Ureter (tissue), 1 donor: ENCODE data around the gene POGK. TPM values are rescaled to one million over a fixed set of nuclear protein-coding genes. Genes with fewer than 3 reads are reported as not detected.
"Not testable (repeated sequence)": the region's sequence is repeated elsewhere in the genome, so short reads cannot be mapped to it uniquely, and the experiment has no call there.

Experiments
- DNase-seq: peaks from one replicate; pipeline ENCODE4 v3.0.0-alpha.2; 2020; ENCODE audit warnings: low spot score
- total RNA-seq: library from RNA; stranded (reverse); gene quantifications from one replicate; pipeline ENCODE4 v1.2.4, GENCODE V29; 2023
- donor health status: DM: yes; HTN: yes; CAD: no.

Gene POGK, protein sequence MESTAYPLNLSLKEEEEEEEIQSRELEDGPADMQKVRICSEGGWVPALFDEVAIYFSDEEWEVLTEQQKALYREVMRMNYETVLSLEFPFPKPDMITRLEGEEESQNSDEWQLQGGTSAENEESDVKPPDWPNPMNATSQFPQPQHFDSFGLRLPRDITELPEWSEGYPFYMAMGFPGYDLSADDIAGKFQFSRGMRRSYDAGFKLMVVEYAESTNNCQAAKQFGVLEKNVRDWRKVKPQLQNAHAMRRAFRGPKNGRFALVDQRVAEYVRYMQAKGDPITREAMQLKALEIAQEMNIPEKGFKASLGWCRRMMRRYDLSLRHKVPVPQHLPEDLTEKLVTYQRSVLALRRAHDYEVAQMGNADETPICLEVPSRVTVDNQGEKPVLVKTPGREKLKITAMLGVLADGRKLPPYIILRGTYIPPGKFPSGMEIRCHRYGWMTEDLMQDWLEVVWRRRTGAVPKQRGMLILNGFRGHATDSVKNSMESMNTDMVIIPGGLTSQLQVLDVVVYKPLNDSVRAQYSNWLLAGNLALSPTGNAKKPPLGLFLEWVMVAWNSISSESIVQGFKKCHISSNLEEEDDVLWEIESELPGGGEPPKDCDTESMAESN
- 70.0 TPM for total RNA-seq

- peak; percentile 94 for DNase-seq
These were observed at the start of gene POGK for GRCh38 chr1:166838766-166839599. POGK (plus strand) TSS chr1:166839475; CDS start chr1:166840957, 1,482 bp downstream.

DNA sequence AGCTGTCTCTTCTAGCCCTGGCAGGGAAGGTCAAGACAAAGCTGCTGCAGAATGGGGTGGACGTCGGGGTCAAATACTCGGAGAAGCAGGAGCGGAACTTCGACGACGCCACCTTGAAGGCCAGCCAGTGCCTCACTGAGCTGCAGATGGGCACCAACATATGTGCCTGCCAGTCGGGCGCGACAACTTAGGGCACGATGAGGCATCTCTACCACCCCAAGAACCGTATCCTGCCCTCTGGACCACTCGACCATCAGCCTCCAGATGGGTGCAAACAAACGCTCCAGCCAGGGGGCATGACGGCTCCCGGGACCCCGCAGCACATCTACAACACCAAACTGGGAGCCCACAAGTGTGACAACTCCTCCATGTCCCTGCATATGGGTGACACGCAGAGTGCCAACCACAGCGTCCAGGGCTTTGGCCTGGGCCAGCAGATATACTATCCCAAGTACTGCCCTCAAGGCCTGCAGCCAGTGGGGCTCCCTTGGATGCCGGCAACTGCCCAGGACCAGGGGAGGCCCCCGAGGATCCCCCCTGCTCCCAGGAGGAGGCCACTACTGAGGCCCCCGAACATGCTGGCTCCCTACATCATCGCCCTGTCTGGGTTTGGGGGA, 42.5 kb upstream of the POGK start:
- no peak for DNase-seq

DNA sequence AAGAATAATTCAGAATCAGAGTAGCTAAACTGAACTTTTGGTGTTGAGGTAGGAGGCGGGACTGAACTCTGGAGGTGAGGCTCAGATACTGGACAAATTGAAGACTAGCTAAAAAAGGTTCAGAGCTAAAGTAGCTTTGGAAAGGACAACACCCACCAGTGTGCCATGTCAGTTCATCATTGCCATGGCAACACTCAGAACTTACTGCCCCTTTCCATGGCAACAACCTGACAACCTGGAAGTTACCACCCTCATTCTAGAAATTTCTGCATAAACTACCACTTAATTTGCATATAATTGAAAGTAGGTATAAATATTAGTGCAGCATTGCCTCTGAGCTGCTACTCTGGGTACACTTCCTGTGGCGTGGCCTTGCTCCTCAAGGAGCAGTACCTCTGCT, 30.3 kb upstream of the POGK start:
- DNase-seq = no peak

- DNase-seq = no peak
These were observed 27.6 kb upstream of the POGK start for GRCh38 chr1:166811691-166812090.

GRCh38 chr1:166813508-166814223, 25.6 kb upstream of the POGK start:
- no peak for DNase-seq

- DNase-seq = no peak
These were observed 24.7 kb upstream of the POGK start for GRCh38 chr1:166814611-166815010.

DNA sequence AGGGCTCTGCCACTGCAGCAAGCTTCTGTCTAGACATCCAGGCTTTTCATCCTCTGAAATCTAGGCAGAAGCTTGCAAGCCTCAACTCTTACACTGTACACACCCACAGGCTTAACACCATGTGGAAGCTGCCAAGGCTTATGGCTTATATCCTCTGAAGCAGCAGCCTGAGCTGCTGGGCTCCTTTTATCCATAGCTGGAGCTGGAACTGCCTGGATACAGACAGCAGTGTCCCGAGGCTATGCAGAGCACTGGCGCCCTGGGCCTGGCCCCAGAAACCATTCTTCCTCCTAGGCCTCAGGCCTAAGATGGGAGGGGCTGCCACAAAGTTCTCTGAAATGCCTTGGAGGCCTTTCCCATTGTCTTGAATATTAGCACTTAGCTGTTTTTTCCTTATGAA, 19.3 kb upstream of the POGK start:
- no peak for DNase-seq

DNA sequence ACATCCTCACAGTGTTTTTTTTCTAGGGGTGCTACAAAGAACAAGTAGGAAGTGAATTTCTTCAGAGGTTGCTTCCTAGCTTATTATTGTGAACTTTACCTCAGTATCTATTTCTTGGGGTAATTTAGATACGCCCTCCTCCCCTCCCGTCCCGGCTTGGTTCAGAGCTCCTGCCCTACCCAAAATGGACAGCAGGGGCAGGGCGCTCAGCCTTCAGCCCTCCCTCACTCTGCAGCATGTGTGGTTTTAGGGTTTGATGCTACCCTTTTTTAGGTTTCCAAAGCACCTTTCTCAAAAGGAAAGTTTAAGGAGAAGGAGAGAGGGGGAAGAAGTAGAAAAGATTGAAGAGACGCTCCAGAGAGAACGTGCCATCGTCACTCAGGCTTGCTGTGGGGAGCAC, 16.9 kb upstream of the POGK start:
- no peak for DNase-seq

GRCh38 chr1:166827426-166827825, 11.8 kb upstream of the POGK start:
- no peak for DNase-seq

- DNase-seq = not testable (repeated sequence)
These were observed 9.5 kb upstream of the POGK start for GRCh38 chr1:166829762-166830161.

- DNase-seq = no peak
These were observed 2.5 kb upstream of the POGK start for GRCh38 chr1:166836733-166837132.

GRCh38 chr1:166839600-166840308, 479 bp downstream of the POGK start:
- DNase-seq = peak; percentile 62

- DNase-seq = no peak
These were observed 1.3 kb downstream of the POGK start for GRCh38 chr1:166840309-166841274.

DNA sequence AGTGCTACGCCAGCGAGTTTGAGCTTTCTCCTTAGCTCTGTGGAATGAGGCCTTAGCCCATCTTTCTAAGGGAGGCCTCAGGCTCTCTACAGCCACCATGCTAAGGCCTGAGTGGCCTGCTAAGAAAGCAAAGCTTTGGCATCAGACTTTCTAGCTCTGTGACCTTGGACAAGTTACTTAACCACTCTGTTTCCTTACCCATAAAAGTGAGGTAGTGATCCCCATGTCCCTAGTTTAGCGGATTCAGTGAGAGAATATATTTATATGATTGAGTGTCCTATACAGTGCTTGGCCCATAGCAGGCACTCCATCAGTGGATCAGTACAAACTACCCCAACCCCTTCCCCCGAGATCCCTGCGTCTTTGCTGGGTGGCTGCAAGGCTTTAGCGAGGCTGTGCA, 4.0 kb downstream of the POGK start:
- no peak for DNase-seq

DNA sequence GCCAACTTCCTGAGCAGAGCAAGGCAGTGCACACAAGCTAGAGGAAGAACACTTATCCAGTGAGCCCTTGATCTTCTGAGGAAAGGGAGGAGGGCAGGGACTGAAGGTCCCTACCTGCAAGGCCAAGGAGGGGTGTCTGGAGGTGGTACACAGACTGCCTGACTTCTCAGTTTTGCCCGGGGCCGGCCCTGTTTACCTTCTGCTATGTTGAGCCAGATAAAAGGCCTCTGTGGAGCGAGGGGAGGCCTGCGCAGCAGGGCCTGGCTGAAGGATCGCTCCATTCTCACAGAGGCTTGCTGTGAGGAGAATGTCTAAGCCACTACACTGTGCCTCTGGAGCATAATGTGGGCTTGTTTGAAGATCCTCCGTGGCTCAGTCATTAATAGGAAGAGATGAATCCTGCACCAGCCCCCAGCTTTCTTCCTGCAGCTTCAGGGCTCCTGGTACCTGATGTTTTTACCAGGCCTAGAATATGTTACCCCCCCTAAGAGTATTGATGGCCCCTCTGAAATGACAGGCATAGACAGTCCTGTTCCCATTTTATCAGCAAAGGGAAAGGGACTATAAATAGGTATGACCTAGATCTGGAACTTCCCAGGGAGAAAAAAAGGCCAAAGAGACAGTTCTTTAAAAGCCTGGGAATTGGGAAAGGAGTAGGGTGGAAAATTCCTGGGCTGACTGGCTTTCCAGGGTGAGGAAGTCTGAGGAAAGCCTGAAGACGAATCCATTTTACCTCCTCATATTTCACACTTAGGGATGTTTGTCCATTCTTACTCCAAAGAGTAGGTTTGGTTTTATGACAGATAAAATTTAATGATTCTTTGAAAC, 4.7 kb downstream of the POGK start:
- no peak for DNase-seq

- no peak for DNase-seq
These were observed 5.5 kb downstream of the POGK start for GRCh38 chr1:166844791-166845190.

DNA sequence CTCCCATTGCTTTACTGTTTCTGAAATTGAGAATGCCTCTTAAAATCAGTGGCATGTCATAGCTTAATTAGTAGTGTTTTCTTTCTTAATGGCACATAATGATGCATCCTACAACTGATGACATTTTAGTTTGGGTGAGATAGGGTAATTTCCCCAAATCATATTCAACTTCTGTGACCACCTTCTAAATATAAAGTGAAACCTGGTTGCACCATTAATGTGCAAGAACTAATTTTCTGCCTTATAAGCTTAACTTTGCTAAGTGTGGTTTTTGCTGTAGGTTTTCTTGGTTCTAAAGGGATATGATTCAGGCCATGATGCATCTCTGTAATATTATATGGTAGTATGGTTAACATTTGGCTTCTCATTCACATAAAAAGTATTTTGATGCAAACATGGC, 8.9 kb downstream of the POGK start:
- no peak for DNase-seq

DNA sequence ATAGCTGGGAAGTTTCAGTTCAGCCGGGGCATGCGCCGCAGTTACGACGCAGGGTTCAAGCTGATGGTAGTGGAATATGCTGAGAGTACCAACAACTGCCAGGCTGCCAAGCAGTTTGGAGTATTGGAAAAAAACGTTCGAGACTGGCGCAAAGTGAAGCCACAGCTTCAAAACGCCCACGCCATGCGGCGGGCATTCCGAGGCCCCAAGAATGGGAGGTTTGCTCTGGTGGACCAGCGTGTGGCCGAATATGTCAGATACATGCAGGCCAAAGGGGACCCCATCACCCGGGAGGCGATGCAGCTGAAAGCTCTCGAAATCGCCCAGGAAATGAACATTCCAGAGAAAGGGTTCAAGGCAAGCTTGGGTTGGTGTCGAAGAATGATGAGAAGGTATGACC, 9.9 kb downstream of the POGK start:
- DNase-seq = no peak

- DNase-seq = no peak
These were observed 13.6 kb downstream of the POGK start for GRCh38 chr1:166852918-166853317.
